ENCODE measurements around the gene PIK3C2B.
"Not testable (repeated sequence)": the region's sequence is repeated elsewhere in the genome, so short reads cannot be mapped to it uniquely, and the experiment has no call there.

GRCh38 chr1:204486513-204487255, 7.9 kb downstream of the PIK3C2B start:
- TF ChIP-seq POLR2AphosphoS5 (IDR thresholded peaks at IDR 0.05; ENCODE audit: low read depth, low read length); POLR2A (IDR thresholded peaks at IDR 0.05; ENCODE audit: borderline replicate concordance, extremely low read depth, insufficient read depth, insufficient read length); SRF (IDR thresholded peaks at IDR 0.05; ENCODE audit: low read depth); CTCF (IDR thresholded peaks at IDR 0.05 in 2 of 3, conservative IDR thresholded peaks at IDR 0.05 in 1 of 3; ENCODE audit: borderline replicate concordance in 1 of 3, insufficient read depth in 1 of 3, low read depth in 2 of 3, low read length in 2 of 3); RAD21 (IDR thresholded peaks at IDR 0.05; ENCODE audit: low read depth); CEBPB (IDR thresholded peaks at IDR 0.05; ENCODE audit: low read depth); ELF1 (IDR thresholded peaks at IDR 0.05; ENCODE audit: borderline replicate concordance, low read depth); EZH2 (IDR thresholded peaks at IDR 0.05); YY1 (IDR thresholded peaks at IDR 0.05; ENCODE audit: extremely low read depth, insufficient replicate concordance, low read depth, low read length); MAX (IDR thresholded peaks at IDR 0.05); ZFX (IDR thresholded peaks at IDR 0.05); REST (IDR thresholded peaks at IDR 0.05; ENCODE audit: low read depth); EGR1 (IDR thresholded peaks at IDR 0.05; ENCODE audit: low read depth): not testable (repeated sequence)
